Subcutaneous adipose tissue (tissue), 4 donors: ENCODE data around the gene P3H4. TPM values are rescaled to one million over a fixed set of nuclear protein-coding genes. Genes with fewer than 3 reads are reported as not detected.

ENCODE experiments used
- total RNA-seq, 4 donors: library from RNA; depleted of rRNA; stranded (reverse); fragments of >200 nt; gene quantifications; one replicate each; pipeline ENCODE4 v1.1.0, GENCODE V29; 2016
- TF ChIP-seq, protein P1 (sequence below): fragments of 450-650 bp; IDR thresholded peaks from one replicate; pipeline ENCODE4 v1.5.1; 2016; ENCODE audit warnings: low read depth, mild to moderate bottlenecking, control low read depth, antibody characterized with exemption, moderate library complexity

The P3H4 gene
- total RNA-seq, 4 donors from 2014 or later, result 1.8 to 5.8 (median 5.0) TPM

DNA sequence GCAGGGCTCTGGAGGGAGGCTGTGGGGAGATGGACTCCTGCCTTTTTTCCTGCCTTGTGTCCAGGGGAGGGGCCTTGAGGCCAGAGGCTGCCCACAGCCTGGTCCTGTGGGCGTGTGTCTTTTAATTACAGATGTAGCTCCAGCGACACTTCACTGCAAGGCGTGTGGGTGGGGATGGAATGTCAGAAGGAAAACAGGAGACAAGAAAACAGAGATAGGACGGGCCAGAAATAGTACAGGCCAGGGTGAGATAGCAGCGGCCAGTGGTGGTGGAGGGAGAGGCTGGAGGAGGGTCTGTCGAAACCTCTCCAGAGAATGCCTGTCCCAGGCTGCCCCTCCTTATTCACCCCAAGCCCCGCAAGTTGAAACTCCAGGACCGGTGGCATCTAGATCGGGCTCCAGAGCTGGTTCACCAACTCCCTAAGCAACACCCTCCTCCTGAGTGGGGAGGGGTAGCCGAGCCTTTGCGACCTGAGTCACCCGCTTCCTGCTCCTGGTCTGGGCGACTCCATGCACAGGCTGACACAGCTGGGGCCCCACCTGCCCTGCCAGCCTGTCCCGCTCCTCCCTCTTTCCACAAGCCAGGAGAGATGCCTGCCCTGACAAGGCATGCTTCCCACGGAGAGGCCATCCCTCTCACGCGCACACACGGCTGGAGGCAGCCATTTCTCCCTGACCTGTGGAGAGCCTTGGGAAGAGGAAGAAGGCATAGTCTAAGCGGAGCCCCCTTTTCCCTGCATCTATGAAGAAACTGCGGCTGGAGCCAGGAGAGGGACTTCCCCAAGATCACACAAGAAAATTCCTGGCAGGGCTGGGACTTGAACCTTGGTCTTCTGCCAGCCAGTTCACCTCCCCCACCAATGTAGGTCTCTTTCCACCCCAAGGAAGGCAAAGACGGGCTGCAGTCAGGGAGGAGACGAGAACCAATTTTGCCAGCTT is 18.6 kb downstream of the P3H4 start:
- TF ChIP-seq, protein P1, sequence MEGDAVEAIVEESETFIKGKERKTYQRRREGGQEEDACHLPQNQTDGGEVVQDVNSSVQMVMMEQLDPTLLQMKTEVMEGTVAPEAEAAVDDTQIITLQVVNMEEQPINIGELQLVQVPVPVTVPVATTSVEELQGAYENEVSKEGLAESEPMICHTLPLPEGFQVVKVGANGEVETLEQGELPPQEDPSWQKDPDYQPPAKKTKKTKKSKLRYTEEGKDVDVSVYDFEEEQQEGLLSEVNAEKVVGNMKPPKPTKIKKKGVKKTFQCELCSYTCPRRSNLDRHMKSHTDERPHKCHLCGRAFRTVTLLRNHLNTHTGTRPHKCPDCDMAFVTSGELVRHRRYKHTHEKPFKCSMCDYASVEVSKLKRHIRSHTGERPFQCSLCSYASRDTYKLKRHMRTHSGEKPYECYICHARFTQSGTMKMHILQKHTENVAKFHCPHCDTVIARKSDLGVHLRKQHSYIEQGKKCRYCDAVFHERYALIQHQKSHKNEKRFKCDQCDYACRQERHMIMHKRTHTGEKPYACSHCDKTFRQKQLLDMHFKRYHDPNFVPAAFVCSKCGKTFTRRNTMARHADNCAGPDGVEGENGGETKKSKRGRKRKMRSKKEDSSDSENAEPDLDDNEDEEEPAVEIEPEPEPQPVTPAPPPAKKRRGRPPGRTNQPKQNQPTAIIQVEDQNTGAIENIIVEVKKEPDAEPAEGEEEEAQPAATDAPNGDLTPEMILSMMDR, result no peak

- TF ChIP-seq, protein P1, result no peak
Observed at GRCh38 chr17:41787021-41787418, 24.7 kb downstream of the P3H4 start.

DNA sequence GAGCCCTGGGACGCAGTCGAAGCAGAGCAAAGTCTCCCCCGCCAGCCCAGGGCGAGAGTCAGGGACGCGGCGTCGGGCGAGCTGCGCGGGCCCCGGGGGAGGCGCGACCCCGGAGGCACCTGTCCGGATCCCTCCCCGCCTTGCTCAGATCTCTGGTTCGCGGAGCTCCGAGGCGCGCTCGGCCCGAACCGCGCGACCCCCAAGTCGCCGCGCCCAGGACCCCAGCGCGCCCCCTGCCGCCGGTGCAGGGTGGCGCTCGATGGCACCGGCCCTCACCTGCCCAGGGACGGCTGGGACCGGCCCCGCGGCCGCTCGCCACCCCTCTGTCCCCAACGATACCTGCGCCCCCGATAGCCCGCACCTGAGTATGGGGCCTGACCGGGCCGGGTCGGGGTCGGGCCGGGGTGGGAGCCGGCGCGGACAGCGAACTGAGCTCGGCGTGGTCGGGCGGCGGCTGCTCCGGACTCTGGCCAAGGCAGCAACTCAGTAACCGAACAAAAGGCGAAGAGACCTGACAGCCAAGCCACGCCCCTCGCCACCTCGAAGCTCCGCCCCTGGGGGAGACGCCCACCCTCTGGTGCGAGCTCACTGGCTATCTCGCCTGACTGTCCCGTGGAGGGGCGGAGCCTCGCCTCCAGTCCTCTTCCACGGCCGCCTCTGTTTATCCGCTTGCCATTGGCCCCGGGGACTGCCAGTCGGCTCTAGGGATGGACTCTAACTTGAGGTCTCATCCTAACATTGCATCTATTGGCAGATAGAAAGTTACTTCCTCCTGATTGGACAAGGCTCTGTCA is 25.3 kb downstream of the P3H4 start, which contains the start of gene JUP:
Gene JUP, minus strand, starts transcription at position 485 of the 794 bp plus-strand sequence. CDS start 14,857 bp downstream, outside the sequence.
- TF ChIP-seq, protein P1, result no peak

GRCh38 chr17:41785859-41786226 is 25.9 kb downstream of the P3H4 start:
- TF ChIP-seq, protein P1, result no peak

DNA sequence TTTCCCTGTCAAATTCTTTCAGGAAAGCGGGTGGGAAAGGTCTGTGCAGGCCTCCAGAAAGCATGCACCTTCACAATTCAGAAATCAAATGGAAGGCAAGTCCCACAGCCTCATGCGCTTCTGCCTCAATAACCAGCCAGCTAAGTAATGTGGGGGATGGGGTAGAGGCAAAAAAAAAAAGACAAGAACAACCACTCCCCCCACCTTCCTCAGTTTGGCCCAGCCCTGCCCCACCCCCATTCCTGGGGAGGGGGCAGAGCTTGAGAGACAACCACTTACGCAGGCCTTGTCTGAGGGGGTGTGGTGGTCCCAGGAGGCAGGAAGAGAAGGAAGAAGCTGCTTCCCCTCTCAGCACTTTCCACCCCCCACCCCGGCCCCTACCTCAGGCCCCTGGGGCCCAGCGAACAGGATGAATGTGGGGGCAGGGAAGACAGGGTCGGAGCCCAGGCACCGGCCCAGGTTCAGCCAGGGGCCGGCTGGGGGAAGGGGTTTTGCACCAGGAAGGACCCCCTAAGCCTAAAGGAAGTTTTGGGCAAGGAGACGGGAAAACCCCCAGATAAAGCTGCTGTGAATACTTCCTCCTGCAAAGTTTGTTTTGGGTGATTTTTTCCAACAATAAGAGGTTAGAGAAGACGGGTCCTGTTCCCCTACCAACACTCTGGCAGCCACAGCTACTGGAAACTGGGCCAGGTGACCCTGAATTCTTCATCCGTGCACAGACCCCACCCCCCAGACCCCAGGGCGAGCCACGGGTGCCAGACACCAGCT is 26.5 kb downstream of the P3H4 start:
- TF ChIP-seq, protein P1, result no peak

DNA sequence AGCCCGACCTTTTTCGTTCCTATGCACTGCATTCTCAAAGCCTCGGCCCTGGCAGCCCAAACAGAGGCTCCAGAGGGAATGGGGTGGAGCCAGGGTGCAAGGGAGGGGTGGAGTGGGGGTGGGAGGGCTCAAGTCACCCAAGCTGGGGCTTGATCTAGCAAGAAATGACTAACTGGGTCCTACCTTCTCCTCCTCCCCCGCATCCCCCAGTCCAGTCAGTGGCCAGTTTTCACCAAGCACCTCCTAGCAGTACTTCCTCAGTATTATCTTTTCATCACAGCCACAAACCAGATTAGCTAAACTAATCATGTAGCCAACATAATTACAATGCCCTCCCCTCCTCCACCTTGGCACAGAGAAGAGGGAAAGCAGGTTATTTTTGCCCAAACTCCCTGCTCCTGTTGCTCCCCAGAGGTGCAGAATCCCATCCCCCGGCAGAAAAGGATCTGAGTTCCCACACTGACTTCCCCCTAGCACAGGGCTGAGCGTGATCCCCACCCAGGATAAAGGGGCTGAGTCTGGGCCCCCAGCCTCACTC is 27.5 kb downstream of the P3H4 start:
- TF ChIP-seq, protein P1, result no peak
